Measurements from ENCODE around the gene AQR.

DNA sequence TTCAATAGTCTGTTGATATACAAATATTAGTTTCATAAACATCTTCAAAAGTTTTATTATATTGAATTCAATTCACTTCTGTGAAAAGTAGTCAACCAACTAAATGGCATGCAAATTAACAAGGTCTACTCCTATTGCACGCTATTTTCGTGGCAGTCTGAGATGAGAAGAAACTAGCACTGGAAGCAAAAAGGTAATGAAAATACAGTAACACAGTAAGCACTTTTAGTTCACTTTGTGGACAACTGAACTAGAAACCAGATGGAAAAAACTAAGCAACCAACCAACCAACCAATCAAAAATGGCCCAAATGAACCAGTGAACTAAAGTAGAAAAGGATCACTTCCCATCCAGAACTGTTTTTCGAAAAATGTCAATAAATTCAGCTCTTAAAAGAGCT lies 118.5 kb downstream of the AQR start:
- TF ChIP-seq TCF4 (CRISPR knock-in tag; IDR thresholded peaks at IDR 0.05; ENCODE audit: borderline replicate concordance) = no peak
- no peak for TF ChIP-seq ARNTL (CRISPR knock-in tag; IDR thresholded peaks at IDR 0.05; ENCODE audit: borderline replicate concordance, low read depth)
- TF ChIP-seq, protein P1, sequence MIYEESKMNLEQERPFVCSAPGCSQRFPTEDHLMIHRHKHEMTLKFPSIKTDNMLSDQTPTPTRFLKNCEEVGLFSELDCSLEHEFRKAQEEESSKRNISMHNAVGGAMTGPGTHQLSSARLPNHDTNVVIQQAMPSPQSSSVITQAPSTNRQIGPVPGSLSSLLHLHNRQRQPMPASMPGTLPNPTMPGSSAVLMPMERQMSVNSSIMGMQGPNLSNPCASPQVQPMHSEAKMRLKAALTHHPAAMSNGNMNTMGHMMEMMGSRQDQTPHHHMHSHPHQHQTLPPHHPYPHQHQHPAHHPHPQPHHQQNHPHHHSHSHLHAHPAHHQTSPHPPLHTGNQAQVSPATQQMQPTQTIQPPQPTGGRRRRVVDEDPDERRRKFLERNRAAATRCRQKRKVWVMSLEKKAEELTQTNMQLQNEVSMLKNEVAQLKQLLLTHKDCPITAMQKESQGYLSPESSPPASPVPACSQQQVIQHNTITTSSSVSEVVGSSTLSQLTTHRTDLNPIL (CRISPR knock-in tag; IDR thresholded peaks at IDR 0.05; ENCODE audit: low read depth) = no peak
